Lung (tissue), 12 donors: ENCODE measurements around the gene BTBD16. TPM values are rescaled to one million over a fixed set of nuclear protein-coding genes. Genes with fewer than 3 reads are reported as not detected.

Source experiments
- ATAC-seq: fragments of 200-7000 bp; cut with Tn5 transposase; one replicate; pipeline ENCODE4 v1.9.1; 2020; ENCODE audit warnings: moderate number of reproducible peaks; ENCODE audit not compliant: insufficient read depth, low FRiP score
- DNase-seq, 3 donors: peaks; one replicate each; pipeline ENCODE4 v3.0.0-alpha.2; 2013 to 2017
- H3K27ac ChIP-seq, 2 donors: one replicate each; pipeline ENCODE4 v1.5.1; 2013; ENCODE audit warnings: mild to moderate bottlenecking in 2 of 2, moderate library complexity in 2 of 2, control low read depth in 1 of 2, inconsistent platforms in 1 of 2, low read depth in 1 of 2, low read length in 1 of 2
- H3K27me3 ChIP-seq, 3 donors: one replicate each; pipeline ENCODE4 v1.5.1; 2013; ENCODE audit warnings: low read length in 2 of 3; ENCODE audit not compliant: control insufficient read depth in 3 of 3, insufficient read depth in 3 of 3
- H3K36me3 ChIP-seq, 4 donors: one replicate each; pipeline ENCODE4 v1.5.1; 2013; ENCODE audit warnings: low read length in 4 of 4, mild to moderate bottlenecking in 1 of 4, moderate library complexity in 1 of 4; ENCODE audit not compliant: control insufficient read depth in 4 of 4, insufficient read depth in 4 of 4
- H3K4me1 ChIP-seq, 5 donors: one replicate each; pipeline ENCODE4 v1.5.1; 2013; ENCODE audit warnings: low read length in 5 of 5, mild to moderate bottlenecking in 2 of 5, moderate library complexity in 1 of 5; ENCODE audit not compliant: control insufficient read depth in 5 of 5, insufficient read depth in 5 of 5
- H3K4me3 ChIP-seq: one replicate; pipeline ENCODE4 v1.5.1; 2013; ENCODE audit warnings: mild to moderate bottlenecking, control low read depth, moderate library complexity
- H3K9ac ChIP-seq, 2 donors: one replicate each; pipeline ENCODE4 v1.5.1; 2013; ENCODE audit warnings: low read length in 2 of 2, control low read depth in 1 of 2; ENCODE audit not compliant: insufficient read depth in 1 of 2
- H3K9me3 ChIP-seq, 4 donors: one replicate each; pipeline ENCODE4 v1.5.1; 2013; ENCODE audit warnings: low read length in 3 of 4, mild to moderate bottlenecking in 1 of 4, moderate library complexity in 1 of 4; ENCODE audit not compliant: control insufficient read depth in 4 of 4, insufficient read depth in 3 of 4
- WGBS, 2 donors: extraction: QIAGEN DNeasy Blood & Tissue Kit; methylation state at CpG; one replicate each; pipeline ENCODE4 v1.1.7; 2013; 5-methylcytosine and 5-hydroxymethylcytosine counted together
- polyA plus RNA-seq, 2 donors: library from polyadenylated mRNA; stranded (reverse); fragments of 200-250 nt; gene quantifications; one replicate each; pipeline ENCODE4 v1.2.1, GENCODE V29; 2013
- total RNA-seq, 2 donors: library from RNA; depleted of rRNA in 1 of 2; stranded (reverse); fragments of >200 nt in 1 of 2; gene quantifications; one replicate each; pipeline ENCODE4 v1.2.1, GENCODE V29; 2014 to 2021
- TF ChIP-seq, protein P1 (sequence below): IDR thresholded peaks from 2 replicates; pipeline ENCODE4 v1.5.1; 2012; ENCODE audit warnings: mild to moderate bottlenecking; ENCODE audit errors: control extremely low read depth, extremely low read depth
- donor health status: control.
- donor health status: control.
- donor health status: Bipolar disorder and iron deficiency.
- donor health status: healthy.
- donor health status: DM: yes; HTN: yes; CAD: no.

BTBD16 gene
- total and polyA plus RNA-seq, 4 donors = 0.03 to 0.73 (median 0.67) TPM; not detected in 1

DNA sequence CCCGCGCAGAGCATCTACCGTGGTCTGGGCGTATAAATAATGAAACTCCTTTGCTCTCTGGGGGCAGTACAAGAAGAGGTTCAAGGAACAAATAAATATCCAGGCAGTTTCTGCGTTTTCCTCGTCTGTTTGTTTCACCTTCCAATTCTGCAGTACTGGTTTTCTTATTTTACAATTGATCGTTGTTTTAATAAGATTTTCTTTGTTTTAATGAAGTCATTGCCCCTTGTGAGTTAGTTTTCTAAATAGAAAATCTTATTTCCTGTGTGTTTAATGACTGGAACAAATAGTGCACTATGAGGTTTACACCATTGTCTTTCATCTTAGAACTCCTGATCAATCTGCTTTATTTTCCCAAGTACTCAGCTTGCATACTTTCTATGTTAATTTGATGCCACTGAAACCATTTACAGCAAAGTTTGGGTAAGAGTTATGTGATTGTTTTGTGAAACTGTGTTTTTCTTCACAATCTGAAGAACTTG lies 104.6 kb downstream of the BTBD16 start:
- no peaks in the 10 kb centered on the region for H3K36me3 ChIP-seq
- ATAC-seq = no peak
- H3K4me1 ChIP-seq = peaks cover 0 to 14% (median 5%) of the 10 kb centered on the region in 5 donors
- no peaks in the 10 kb centered on the region for H3K27me3 ChIP-seq
- H3K9me3 ChIP-seq = no peaks in the 10 kb centered on the region
- peak overlapping the region; percentile 97 to 100 for H3K27ac ChIP-seq
- TF ChIP-seq, protein P1, sequence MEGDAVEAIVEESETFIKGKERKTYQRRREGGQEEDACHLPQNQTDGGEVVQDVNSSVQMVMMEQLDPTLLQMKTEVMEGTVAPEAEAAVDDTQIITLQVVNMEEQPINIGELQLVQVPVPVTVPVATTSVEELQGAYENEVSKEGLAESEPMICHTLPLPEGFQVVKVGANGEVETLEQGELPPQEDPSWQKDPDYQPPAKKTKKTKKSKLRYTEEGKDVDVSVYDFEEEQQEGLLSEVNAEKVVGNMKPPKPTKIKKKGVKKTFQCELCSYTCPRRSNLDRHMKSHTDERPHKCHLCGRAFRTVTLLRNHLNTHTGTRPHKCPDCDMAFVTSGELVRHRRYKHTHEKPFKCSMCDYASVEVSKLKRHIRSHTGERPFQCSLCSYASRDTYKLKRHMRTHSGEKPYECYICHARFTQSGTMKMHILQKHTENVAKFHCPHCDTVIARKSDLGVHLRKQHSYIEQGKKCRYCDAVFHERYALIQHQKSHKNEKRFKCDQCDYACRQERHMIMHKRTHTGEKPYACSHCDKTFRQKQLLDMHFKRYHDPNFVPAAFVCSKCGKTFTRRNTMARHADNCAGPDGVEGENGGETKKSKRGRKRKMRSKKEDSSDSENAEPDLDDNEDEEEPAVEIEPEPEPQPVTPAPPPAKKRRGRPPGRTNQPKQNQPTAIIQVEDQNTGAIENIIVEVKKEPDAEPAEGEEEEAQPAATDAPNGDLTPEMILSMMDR = no peak
- peak overlapping the region; percentile 69 to 80 for H3K9ac ChIP-seq
- peak overlapping the region; percentile 82 for H3K4me3 ChIP-seq
- 4 to 8% methylated on average over 7 of the region's 7 CpGs for WGBS, 2 donors
- DNase-seq = peak in 1 of 3 donors; percentile 57

DNA sequence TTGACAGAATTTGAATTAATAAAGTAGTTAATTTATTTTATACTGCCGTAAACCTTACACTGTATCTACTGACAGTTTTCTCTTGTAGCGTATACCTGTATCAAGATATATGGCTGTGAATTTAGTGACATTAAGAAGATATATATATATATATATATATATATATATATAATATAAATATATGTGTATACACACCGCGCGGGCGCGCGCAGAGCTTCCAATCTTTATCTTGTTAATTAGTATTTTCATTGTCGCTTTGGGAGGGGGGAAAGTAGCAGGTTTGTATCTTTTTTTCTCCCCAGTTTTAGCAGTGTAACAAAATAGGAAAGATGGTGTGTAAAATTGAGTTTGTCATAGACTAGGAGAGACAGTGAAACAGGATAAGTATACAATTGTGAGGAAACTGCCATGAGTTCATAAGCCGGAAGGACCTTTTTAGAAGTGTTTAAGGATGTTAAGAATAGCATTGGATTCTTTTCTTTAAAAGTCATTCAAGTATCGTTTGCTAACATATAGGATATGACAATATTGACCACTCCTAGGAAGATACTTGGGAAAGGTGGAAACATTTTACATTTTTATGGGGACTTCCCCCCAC lies 105.4 kb downstream of the BTBD16 start:
- TF ChIP-seq, protein P1 = no peak
- Histone ChIP-seq H3K36me3 (no peaks in the 10 kb centered on the region), H3K9ac (peak overlapping the region in 1 of 2 donors; percentile 69), H3K27me3 (no peaks in the 10 kb centered on the region), H3K4me1 (peaks cover 0 to 13% (median 5%) of the 10 kb centered on the region in 5 donors), H3K27ac (no peak overlapping the region), H3K4me3 (no peak overlapping the region), H3K9me3 (no peaks in the 10 kb centered on the region)
- no peak for ATAC-seq
- WGBS, 2 donors = 62 to 85% methylated on average over 11 of the region's 11 CpGs
- peak in 2 of 3 donors; percentile 4 to 7 for DNase-seq

DNA sequence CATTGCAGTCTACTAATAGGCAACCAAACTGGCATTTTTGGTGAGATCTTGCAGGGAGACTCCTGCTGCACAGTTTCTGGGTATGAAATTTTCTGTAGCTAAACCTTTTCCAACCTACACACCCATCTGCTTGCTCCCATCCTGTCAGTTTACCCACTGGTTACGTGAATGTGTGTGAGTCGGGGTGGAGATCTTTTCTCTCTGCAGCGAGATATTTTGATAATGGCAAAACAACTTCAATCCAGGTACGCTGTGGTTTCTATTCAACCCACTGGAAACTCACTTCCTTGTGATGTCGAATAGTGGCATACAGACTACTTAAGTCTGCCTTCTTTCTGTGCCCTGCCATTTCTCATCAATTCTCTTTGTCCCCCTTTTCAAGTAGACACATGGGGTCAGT lies 107.9 kb downstream of the BTBD16 start:
- TF ChIP-seq, protein P1 = no peak
- no peak overlapping the region for H3K9ac ChIP-seq
- ATAC-seq (no peak), DNase-seq (no peak)
- H3K9me3 ChIP-seq = no peaks in the 10 kb centered on the region
- no peaks in the 10 kb centered on the region for H3K36me3 ChIP-seq
- H3K27ac ChIP-seq = no peak overlapping the region
- no peak overlapping the region for H3K4me3 ChIP-seq
- WGBS, 2 donors = 91 to 95% methylated on average over 5 of the region's 5 CpGs
- no peaks in the 10 kb centered on the region for H3K27me3 ChIP-seq
- peaks cover 0 to 17% (median 0%) of the 10 kb centered on the region in 5 donors for H3K4me1 ChIP-seq
